HG03135 (cell line): ENCODE results near the gene TCHH.
"Not testable (repeated sequence)": the region's sequence is repeated elsewhere in the genome, so short reads cannot be mapped to it uniquely, and the experiment has no call there.

Source experiments
- ATAC-seq: cut with Tn5 transposase; IDR thresholded peaks from one replicate; pipeline ENCODE4 v1.9.1; 2021; ENCODE audit warnings: mild to moderate bottlenecking, moderate library complexity; ENCODE audit not compliant: unreplicated experiment

The TCHH gene, protein sequence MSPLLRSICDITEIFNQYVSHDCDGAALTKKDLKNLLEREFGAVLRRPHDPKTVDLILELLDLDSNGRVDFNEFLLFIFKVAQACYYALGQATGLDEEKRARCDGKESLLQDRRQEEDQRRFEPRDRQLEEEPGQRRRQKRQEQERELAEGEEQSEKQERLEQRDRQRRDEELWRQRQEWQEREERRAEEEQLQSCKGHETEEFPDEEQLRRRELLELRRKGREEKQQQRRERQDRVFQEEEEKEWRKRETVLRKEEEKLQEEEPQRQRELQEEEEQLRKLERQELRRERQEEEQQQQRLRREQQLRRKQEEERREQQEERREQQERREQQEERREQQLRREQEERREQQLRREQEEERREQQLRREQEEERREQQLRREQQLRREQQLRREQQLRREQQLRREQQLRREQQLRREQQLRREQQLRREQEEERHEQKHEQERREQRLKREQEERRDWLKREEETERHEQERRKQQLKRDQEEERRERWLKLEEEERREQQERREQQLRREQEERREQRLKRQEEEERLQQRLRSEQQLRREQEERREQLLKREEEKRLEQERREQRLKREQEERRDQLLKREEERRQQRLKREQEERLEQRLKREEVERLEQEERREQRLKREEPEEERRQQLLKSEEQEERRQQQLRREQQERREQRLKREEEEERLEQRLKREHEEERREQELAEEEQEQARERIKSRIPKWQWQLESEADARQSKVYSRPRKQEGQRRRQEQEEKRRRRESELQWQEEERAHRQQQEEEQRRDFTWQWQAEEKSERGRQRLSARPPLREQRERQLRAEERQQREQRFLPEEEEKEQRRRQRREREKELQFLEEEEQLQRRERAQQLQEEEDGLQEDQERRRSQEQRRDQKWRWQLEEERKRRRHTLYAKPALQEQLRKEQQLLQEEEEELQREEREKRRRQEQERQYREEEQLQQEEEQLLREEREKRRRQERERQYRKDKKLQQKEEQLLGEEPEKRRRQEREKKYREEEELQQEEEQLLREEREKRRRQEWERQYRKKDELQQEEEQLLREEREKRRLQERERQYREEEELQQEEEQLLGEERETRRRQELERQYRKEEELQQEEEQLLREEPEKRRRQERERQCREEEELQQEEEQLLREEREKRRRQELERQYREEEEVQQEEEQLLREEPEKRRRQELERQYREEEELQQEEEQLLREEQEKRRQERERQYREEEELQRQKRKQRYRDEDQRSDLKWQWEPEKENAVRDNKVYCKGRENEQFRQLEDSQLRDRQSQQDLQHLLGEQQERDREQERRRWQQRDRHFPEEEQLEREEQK (N-terminal part only)

DNA sequence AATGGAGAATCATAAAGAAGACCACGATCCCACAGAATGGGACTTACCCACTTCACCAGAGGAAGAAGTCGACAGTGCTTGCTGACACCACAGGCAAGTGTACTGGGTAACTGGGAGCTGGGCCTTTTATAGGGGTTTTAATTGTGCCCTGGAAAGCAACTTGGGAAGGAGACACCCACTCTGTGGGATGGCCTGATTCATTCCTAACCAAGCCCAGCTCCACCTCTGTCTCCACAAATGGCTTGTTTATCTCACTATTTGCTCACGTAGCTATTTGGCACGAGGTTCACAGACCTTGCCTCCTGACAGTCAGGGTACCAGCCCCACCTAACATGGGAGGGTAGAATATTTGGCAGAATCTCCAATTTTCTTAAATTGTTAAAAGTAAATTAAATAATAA is at the start of gene TCHH:
TSS of gene TCHH (minus strand) at position 101 of the 400 bp plus-strand sequence. CDS start 1,364 bp downstream, outside the sequence.
- no peak for ATAC-seq

DNA sequence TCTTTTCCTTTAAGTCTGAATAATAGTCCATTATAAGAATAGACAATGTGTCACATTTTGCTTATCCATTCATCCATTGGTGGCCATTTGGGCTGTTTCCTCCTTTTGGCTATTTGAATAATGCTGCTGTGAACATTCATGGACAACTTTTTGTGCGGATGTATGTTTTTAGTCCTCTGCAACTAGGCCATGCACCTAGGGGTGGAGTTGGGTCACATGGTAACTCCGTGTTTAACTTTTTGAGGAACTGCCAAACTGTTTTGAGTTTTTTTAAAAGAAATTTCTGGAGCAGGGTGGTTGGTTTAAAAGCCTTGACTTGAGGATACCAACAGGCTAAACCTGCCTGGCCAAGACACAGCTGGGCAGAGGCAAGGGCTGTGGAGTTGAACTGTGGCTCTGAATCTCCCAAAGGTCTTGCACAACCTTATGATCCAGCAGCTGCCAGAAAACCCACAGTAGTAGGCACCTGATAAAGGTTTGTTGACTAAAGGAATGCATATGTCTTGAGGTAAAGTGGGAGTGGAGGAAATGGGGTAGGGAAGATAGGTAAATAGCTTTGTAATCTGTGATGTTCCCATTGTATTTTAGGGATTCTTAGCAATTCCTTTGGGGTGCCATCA is 49.4 kb upstream of the TCHH start:
- ATAC-seq, result no peak

DNA sequence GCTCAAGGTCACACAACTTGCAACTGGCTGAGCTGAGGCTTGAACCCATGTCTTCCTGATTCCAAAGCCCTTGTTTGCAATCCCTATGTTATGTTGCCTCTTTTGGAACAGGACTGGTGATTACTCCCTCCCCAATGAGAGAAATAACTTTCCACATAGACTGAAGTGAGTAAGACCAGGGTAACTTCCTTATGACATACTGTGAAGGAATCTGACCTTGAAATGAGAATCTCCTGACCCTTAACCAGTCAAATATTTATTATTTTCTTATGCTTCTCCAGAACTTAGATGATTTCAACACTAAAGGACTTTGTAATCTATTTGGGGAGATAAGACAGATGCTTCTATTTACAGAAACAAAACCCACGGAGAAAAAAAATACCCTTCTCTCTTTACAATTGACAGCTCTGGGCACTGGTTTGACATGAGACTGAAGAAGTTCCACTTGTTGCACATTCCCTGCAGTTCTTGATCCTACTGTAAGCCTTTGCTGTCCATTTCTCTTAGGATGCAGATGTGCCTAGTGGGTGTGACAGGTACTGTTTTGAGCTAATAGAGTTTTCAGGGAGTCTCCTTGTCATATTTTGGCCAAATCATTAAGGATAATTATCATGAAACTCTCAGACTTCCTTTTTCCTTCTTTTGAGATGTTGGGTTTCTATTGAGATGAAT is 47.7 kb upstream of the TCHH start:
- no peak for ATAC-seq

DNA sequence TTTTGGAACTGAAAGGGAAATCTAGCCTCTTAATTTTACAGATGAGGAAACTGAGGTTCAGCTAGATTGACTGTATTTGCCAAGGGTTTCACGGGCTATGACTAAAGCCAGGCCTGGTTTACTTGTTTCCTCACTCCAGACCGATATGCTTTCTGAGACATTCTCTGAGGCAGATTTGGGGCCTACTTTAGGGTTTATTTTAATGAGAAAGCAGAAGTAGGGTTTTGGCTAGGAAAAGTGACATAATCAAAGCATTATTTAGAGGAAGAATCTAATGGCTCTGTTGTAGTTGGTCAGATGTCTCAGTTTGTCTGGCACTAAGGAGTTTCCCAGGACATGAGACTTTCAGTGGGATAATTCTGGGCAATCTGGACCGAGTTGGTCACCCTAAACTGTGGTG is 45.3 kb upstream of the TCHH start:
- ATAC-seq, result no peak

DNA sequence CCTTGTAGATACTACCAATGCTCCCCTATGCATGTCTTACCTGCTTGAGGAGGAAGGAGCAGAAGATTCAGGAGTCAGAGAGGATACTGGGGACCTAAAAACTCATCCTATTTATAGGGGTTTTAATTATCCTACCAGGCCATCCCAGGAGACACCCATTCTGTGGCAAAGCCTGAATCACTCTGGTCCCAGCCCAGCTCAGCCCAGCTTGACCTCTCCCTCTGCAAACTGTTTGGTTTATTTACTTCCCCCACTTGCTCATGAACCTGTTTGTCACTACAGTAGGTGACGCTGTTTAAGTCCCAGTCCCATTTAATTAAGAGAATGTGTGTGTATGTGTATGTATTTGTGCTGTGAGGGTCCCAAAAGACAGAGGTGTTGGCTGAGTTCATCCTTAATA is 43.9 kb upstream of the TCHH start, which contains the start of gene RPTN:
TSS of gene RPTN (minus strand) at position 85 of the 400 bp plus-strand sequence. CDS start 1,339 bp downstream, outside the sequence.
- ATAC-seq, result no peak

DNA sequence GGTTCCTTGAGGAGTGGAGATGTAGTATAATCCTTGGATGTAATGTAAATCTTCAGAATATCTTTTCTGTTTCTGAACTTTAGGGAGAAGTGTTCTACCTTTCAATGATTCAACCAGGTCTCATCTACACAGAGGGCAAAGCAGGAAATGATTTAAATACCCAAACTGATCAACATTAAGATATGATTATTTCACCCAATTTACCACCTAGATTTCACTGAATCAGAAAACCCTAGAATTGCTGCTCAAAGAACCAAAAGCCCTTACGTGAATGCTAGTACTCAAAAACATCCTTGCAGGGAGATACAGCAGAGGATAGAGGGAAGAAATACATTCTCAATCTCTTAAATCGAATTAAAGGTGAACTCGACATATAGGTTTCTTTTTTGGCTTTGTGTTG is 38.8 kb upstream of the TCHH start:
- ATAC-seq, result no peak

DNA sequence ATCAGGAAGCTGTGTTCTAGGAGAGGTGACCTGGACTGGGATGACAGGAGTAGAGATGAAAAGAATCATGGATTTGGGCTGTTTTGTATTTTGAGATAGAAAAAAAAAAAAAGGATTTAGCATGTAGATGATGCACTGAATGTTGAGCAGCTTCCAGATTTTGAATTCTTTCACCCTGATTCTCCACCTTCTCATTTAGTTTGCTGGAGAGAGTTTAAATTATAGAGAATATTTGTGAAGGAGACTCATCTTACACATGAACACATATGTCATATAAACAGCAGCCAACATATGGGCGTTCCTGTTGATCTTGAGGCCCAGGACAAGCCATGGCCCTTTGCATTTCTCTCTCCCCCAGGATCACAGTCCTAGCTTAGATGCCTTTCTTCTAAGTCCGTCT is 36.4 kb upstream of the TCHH start:
- no peak for ATAC-seq

DNA sequence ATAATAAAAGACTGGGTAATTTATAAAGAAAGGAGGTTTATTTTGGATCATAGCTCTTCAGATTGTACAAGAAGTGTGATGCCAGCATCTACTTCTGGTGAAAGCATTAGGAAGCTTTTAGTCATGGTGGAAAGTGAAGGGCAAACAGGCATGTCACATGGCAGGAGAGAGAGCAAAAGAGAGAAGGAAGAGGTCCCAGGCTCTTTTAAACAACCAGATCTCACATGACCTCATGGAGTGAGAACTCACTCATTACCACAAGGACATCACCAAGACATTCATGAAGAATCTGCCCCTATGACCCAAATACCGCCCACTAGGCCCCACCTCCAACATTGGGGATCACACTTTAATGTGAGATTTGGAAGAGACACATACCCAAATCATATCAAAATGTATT is 33.7 kb upstream of the TCHH start:
- ATAC-seq, result no peak

DNA sequence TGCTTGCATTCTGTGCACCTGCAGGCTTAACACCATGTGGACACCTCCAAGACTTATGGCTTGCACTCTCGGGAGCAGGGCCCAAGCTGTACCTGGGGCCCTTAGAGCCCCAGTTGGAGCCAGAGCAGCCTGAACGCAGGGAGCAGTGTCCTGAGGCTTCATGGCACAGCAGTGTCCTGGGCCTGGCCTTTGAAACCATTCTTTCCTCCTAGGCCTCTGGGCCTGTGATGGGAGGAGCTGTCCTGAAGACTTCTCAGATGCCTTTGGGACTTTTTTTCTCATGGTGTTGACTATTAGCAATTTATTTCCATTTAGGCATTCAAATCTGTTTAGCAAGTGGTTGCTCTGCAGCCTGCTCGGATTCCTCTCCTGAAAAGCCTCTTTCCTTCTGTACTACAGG is 32.8 kb upstream of the TCHH start:
- no peak for ATAC-seq

DNA sequence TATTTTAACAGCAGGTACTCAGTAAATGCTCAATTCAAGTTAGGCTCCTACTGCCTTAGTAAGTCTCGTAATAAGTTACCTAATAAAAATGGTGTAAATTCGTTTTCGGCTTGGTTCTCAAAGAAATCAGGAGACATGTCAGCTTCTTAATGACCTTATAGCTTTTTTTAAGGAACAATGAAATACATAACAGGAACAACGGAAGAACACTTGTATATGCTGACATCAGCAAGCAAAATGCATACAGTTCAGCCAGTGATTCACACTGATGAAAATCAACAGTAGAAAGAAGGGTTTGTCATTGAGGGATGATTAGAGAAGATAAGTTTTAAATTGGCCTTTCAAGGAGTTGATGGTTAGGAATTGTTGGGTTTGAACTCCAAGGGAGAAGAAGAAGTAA is 30.5 kb upstream of the TCHH start:
- no peak for ATAC-seq

DNA sequence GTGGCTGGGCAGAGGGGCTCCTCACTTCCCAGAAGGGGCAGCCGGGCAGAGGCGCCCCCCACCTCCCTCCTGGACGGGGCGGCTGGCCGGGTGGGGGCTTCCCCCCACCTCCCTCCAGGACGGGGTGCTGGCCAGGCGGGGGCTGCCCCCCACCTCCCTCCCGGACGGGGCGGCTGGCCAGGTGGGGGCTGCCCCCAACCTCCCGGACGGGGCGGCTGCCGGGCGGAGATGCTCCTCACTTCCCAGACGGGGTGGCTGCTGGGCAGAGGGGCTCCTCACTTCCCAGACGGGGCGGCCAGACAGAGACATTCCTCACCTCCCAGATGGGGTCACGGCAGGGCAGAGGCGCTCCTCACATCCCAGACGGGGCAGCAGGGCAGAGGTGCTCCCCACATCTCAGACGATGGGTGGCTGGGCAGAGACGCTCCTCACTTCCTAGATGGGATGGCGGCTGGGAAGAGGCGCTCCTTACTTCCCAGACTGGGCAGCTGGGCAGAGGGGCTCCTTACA is 29.5 kb upstream of the TCHH start:
- ATAC-seq, result not testable (repeated sequence)

DNA sequence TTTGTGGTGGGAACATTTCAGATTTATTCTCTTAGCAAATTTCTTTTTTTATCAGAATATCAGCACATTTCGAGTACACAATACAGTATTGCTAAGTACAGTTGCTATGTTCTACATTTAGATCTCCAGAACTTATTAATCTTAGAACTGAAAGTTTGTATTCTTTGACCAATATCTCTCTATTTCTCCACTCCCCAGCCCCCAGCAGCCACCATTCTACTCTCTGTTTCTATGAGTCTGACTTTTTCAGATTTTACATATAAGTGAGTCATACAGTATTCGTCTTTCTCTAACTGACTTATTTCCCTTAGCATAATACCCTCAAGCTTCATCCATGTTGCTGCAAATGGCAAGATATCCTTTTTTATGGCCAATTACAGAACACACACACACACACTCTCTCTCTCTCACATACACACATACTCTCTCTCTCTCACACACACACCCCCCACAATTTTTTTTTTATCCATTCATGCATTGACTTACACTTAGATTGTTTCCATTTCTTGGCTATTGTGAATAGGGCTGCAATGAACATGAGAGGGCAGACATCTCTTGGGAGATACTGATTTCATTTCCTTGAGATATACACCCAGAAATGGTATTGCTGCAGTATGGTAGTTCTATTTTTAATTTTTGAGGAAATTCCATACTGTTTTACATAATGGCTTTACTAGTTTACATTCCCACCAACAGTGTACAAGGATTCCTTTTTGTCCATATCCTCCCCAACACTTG is 28.1 kb upstream of the TCHH start:
- ATAC-seq, result no peak

DNA sequence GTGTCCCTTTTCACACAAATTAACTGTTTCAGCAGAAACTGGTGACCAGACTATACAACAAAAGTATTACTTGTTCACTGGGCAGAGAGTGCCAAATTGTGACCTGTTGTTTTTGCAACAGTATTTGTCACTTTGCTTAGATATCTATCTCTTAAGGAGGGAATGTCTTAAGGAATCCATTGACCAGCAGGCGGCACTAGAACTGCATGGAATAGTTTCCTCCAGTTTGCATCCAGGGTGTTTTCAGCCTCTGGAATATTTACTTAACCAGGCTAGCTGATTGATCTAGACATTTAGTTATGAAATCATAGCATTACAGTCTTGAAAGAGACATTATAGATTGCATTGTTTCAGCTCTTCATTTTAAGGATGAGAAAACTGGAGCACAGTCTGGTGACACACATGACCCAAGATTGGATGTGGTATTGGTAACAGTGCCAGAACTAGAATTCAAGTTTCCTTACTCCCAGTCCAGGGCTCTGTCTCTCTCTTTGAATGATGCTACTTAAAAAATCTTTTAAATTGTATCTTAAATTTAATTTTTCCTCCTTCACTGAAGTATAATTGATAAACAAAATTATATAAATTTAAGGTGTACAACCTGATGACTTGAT is 26.8 kb upstream of the TCHH start:
- no peak for ATAC-seq

DNA sequence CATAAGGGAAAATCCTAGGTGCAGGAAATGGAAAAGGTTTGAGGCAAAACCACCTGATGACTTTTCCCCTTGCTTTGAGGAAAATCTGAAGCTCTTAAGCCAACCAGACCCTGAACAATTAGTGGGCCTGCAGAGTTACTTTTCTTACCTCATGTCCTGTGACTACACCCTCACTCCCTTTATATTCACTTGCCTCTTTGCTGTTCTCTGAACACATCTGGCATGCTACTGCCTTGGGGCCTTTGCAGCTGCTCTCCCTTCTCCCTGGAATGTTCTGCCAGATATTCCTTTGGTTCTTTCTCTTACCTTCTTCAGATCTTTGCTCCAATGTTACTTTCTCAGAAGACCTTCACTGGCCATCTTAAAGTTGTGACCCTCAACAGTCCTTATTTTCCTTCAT is 22.0 kb upstream of the TCHH start:
- ATAC-seq, result no peak

DNA sequence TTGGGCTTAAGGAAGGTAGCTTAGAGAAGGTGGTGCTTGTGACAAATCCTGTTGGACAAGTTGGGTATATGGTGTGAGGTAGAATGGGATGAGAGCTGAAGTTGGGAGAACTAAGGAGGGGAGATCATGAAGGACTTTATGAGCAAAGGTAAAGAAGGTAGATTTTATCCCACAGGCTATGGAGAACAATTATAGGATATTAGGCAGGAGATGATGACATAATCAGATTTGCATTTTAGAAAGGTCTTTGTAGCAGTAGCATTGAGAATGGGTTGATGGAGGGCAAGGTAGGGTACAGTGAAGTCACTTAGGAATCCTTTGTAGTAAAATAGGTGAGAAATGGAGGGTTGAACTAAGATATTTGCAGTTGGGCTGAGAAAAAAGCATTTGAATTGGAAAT is 14.9 kb upstream of the TCHH start:
- no peak for ATAC-seq

DNA sequence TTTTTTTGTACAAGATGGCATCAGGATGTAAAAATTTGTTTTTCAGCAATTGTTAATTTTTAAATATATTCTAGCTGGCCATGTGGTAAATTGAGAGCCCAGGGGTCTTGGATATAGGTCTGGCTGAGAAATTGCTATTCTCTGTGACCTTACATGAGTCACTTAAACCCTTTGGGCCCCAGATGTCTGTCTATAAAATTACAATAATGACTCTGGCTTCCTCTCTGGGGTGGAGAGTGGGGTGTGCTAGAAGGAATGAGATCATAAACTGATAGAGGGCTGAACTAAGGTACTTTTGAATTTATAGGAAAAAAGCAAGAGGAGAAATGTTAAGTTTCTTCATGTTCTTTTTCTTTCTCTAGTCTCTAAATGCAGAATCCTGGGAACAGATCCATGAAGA is 12.4 kb upstream of the TCHH start:
- ATAC-seq, result no peak

DNA sequence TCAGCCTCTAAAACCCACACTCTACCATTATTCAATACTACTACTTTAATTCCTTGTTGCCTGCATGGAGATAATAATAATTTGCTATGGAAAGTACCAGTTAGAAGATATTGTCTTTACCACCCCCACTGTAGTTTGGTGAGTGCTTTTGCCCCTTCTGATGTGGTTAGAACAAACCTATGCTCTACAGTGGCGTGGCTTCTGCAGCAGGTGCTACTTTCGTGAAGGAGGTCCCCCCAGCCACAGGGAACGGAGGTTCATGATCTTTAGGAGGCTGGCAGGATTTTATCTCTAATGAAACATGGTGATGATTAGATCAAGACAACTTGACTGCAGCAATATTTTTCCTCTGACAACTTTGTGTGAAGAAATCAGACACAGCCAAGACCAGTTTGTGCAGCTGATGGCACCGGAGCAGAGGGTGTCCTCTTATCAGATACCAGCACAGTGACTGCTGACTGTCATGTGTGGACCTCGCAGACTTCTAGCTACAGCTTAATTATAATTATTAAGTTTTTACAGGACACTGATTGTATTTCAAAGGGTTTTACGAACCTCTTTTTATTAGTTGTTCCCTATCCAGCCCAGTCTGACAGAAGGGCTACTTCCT is 10.7 kb upstream of the TCHH start:
- ATAC-seq, result no peak

DNA sequence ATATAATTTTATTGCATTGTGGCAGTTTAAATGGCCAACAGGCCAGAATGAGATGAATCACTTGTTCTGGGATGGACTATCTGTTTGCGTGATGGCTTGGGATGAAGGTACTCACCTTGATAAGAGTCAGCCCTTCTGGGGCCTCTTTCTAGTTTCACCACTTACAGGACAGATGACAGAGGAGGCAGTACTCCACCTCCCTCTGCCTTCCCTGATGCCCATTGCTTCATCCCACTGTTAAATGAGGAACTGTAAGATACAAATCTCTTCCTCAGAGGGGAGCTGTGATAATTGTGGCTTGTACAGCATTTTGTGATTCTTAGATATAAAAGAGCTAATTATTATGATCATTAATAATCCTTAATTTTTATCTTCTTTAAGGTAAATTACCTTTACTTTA is 3.7 kb upstream of the TCHH start:
- no peak for ATAC-seq
